GM23248 (cell line): ENCODE measurements around the gene GSDME. TPM values are rescaled to one million over a fixed set of nuclear protein-coding genes. Genes with fewer than 3 reads are reported as not detected.
"Not testable (repeated sequence)": the region's sequence is repeated elsewhere in the genome, so short reads cannot be mapped to it uniquely, and the experiment has no call there.

Experiments
- DNase-seq: peaks from one replicate; pipeline ENCODE4 v3.0.0-alpha.2; 2015
- H2AFZ ChIP-seq: fragments of 200-600 bp; sonication (generic); 2 replicates; pipeline ENCODE4 v1.6.1; 2016; ENCODE audit warnings: antibody characterized with exemption
- H3F3A ChIP-seq: fragments of 200-600 bp; sonication (generic); 2 replicates; pipeline ENCODE4 v1.6.1; 2016; ENCODE audit warnings: mild to moderate bottlenecking, antibody characterized with exemption, mixed run types; ENCODE audit not compliant: insufficient read depth
- H3K27ac ChIP-seq: fragments of 200-600 bp; sonication (generic); 2 replicates; pipeline ENCODE4 v1.5.1; 2016; ENCODE audit warnings: mild to moderate bottlenecking
- H3K27me3 ChIP-seq: fragments of 200-600 bp; sonication (generic); replicated peaks from 2 replicates; pipeline ENCODE4 v1.6.1; 2016; ENCODE audit warnings: mild to moderate bottlenecking; ENCODE audit not compliant: insufficient read depth
- H3K36me3 ChIP-seq: fragments of 200-600 bp; sonication (generic); 2 replicates; pipeline ENCODE4 v1.6.1; 2016; ENCODE audit warnings: low read depth, mild to moderate bottlenecking
- H3K4me1 ChIP-seq: fragments of 200-600 bp; sonication (generic); 2 replicates; pipeline ENCODE4 v1.6.1; 2016; ENCODE audit warnings: mild to moderate bottlenecking; ENCODE audit not compliant: insufficient read depth
- H3K4me2 ChIP-seq: fragments of 200-600 bp; sonication (generic); one replicate; pipeline ENCODE4 v1.6.1; 2016; ENCODE audit warnings: mild to moderate bottlenecking; ENCODE audit not compliant: unreplicated experiment
- H3K4me3 ChIP-seq: fragments of 200-600 bp; sonication (generic); 2 replicates; pipeline ENCODE4 v1.5.1; 2016; ENCODE audit warnings: mild to moderate bottlenecking
- H3K79me2 ChIP-seq: fragments of 200-600 bp; sonication (generic); 2 replicates; pipeline ENCODE4 v1.6.1; 2016; ENCODE audit warnings: mild to moderate bottlenecking; ENCODE audit not compliant: insufficient read depth
- H3K9ac ChIP-seq: fragments of 200-600 bp; sonication (generic); 2 replicates; pipeline ENCODE4 v1.6.1; 2016; ENCODE audit warnings: mild to moderate bottlenecking
- H3K9me2 ChIP-seq: fragments of 200-600 bp; sonication (generic); 2 replicates; pipeline ENCODE4 v1.6.1; 2016; ENCODE audit warnings: mixed run types, mild to moderate bottlenecking, moderate library complexity; ENCODE audit not compliant: insufficient read depth
- H3K9me3 ChIP-seq: fragments of 200-600 bp; sonication (generic); one replicate; pipeline ENCODE4 v1.6.1; 2017; ENCODE audit warnings: low read depth
- H4K20me1 ChIP-seq: fragments of 200-600 bp; sonication (generic); 2 replicates; pipeline ENCODE4 v1.6.0; 2016; ENCODE audit not compliant: insufficient read depth
- EZH2 ChIP-seq: fragments of 200-600 bp; sonication (generic); IDR thresholded peaks from 2 replicates; pipeline ENCODE4 v1.6.1; 2018; ENCODE audit warnings: antibody characterized with exemption, mild to moderate bottlenecking; ENCODE audit not compliant: insufficient read depth, poor library complexity, severe bottlenecking
- EZH2phosphoT487 ChIP-seq: fragments of 200-600 bp; sonication (generic); IDR thresholded peaks from 2 replicates; pipeline ENCODE4 v1.6.1; 2018; ENCODE audit warnings: antibody characterized with exemption, moderate library complexity, mild to moderate bottlenecking, low read depth; ENCODE audit not compliant: insufficient read depth
- WGBS, 2 experiments: methylation state at CpG; one replicate each; pipeline ENCODE4 v1.1.6; 2015 to 2017; ENCODE audit warnings: low lambda C conversion rate in 2 of 2, low coverage in 1 of 2; ENCODE audit errors: missing lambda C conversion rate in 2 of 2; 5-methylcytosine and 5-hydroxymethylcytosine counted together
- in situ Hi-C: fragments of 300-500 bp; cut with MboI; formaldehyde crosslinking; loops from 2 replicates; pipeline ENCODE4 v1.15.0; 2020
- polyA plus RNA-seq: library from polyadenylated mRNA; unstranded; fragments of >200 nt; fragmentation: Nextera tagmentation; extraction: Ambion mirVana; gene quantifications from 2 replicates; pipeline ENCODE4 v1.2.1, GENCODE V29; 2016
- total RNA-seq: library from RNA; depleted of rRNA; stranded (reverse); fragments of >200 nt; shearing (Covaris generic); gene quantifications from 2 replicates; pipeline ENCODE4 v1.2.3, GENCODE V29; 2014

GSDME gene
- total and polyA plus RNA-seq, 2 experiments from 2014 or later = 39.4 to 49.4 TPM

- Histone ChIP-seq H3F3A (0 out of 2 replicates have a peak, but pooled peaks cover 3% of the 10 kb centered on the region), H3K27ac (no peak overlapping the region), H3K9me2 (no peaks in the 10 kb centered on the region), H3K9ac (no peak overlapping the region), H3K9me3 (no peaks in the 10 kb centered on the region), H3K36me3 (peaks cover 34% of the 10 kb centered on the region), H3K4me3 (no peak overlapping the region), H3K79me2 (no peaks in the 10 kb centered on the region), H2AFZ (no peak overlapping the region), H3K4me2 (no peak overlapping the region), H3K4me1 (no peaks in the 10 kb centered on the region), H3K27me3 (no peaks in the 10 kb centered on the region), H4K20me1 (no peaks in the 10 kb centered on the region)
- DNase-seq = no peak
- TF ChIP-seq EZH2 = no peak
- no peak for TF ChIP-seq EZH2phosphoT487
- in situ Hi-C loops = no loop called here
- 97 to 98% methylated on average over 6 of the region's 6 CpGs for WGBS, 2 experiments
These were observed 42.8 kb upstream of the GSDME start for GRCh38 chr7:24800073-24800472.

GRCh38 chr7:24799506-24799905 lies 42.2 kb upstream of the GSDME start:
- no peaks in the 10 kb centered on the region for H3K9me3 ChIP-seq
- 0 out of 2 replicates have a peak, but pooled peaks cover 3% of the 10 kb centered on the region for H3F3A ChIP-seq
- H3K27me3 ChIP-seq = no peaks in the 10 kb centered on the region
- peaks cover 29% of the 10 kb centered on the region for H3K36me3 ChIP-seq
- TF ChIP-seq EZH2 (no peak), EZH2phosphoT487 (no peak)
- H4K20me1 ChIP-seq = no peaks in the 10 kb centered on the region
- no peak overlapping the region for H3K9ac ChIP-seq
- H3K4me1 ChIP-seq = no peaks in the 10 kb centered on the region
- DNase-seq = no peak
- H3K27ac ChIP-seq = no peak overlapping the region
- 99 to 100% methylated on average over 3 of the region's 3 CpGs for WGBS, 2 experiments
- H3K79me2 ChIP-seq = no peaks in the 10 kb centered on the region
- H3K4me2 ChIP-seq = no peak overlapping the region
- H3K9me2 ChIP-seq = no peaks in the 10 kb centered on the region
- H2AFZ ChIP-seq = no peak overlapping the region
- no peak overlapping the region for H3K4me3 ChIP-seq
- in situ Hi-C loops = no loop called here

GRCh38 chr7:24798261-24798660 lies 41.0 kb upstream of the GSDME start:
- Histone ChIP-seq H4K20me1 (no peaks in the 10 kb centered on the region), H3K4me2 (no peak overlapping the region), H3K27me3 (no peaks in the 10 kb centered on the region), H3K9me2 (no peaks in the 10 kb centered on the region), H3F3A (0 out of 2 replicates have a peak, but pooled peaks cover 3% of the 10 kb centered on the region), H3K79me2 (no peaks in the 10 kb centered on the region), H2AFZ (no peak overlapping the region), H3K9me3 (no peaks in the 10 kb centered on the region), H3K27ac (no peak overlapping the region), H3K4me1 (no peaks in the 10 kb centered on the region), H3K4me3 (no peak overlapping the region), H3K9ac (no peak overlapping the region), H3K36me3 (peaks cover 24% of the 10 kb centered on the region)
- in situ Hi-C loops = no loop called here
- TF ChIP-seq EZH2phosphoT487 (no peak), EZH2 (no peak)
- no peak for DNase-seq
- WGBS, 2 experiments = 94 to 97% methylated on average over 4 of the region's 4 CpGs

- Histone ChIP-seq H3K36me3 (peaks cover 14% of the 10 kb centered on the region), H3K9me3 (no peaks in the 10 kb centered on the region), H3K27ac (no peak overlapping the region), H3F3A (0 out of 2 replicates have a peak, but pooled peaks cover 3% of the 10 kb centered on the region), H3K79me2 (no peaks in the 10 kb centered on the region), H3K9me2 (no peaks in the 10 kb centered on the region), H3K27me3 (no peaks in the 10 kb centered on the region), H3K4me2 (no peak overlapping the region), H3K4me1 (no peaks in the 10 kb centered on the region), H3K4me3 (no peak overlapping the region), H3K9ac (no peak overlapping the region), H2AFZ (no peak overlapping the region), H4K20me1 (no peaks in the 10 kb centered on the region)
- peak; percentile 24 for DNase-seq
- in situ Hi-C loops = no loop called here
- 92 to 93% methylated on average over 4 of the region's 4 CpGs for WGBS, 2 experiments
- no peak for TF ChIP-seq EZH2
- no peak for TF ChIP-seq EZH2phosphoT487
These were observed 40.0 kb upstream of the GSDME start for GRCh38 chr7:24797270-24797669.

- Histone ChIP-seq H3K36me3 (peaks cover 10% of the 10 kb centered on the region), H3K9me2 (no peaks in the 10 kb centered on the region), H3K27ac (no peak overlapping the region), H3K9ac (no peak overlapping the region), H3K9me3 (no peaks in the 10 kb centered on the region), H3F3A (0 out of 2 replicates have a peak, but pooled peaks cover 3% of the 10 kb centered on the region), H3K79me2 (no peaks in the 10 kb centered on the region), H3K4me2 (no peak overlapping the region), H3K4me1 (no peaks in the 10 kb centered on the region), H3K4me3 (no peak overlapping the region), H4K20me1 (no peaks in the 10 kb centered on the region), H2AFZ (no peak overlapping the region), H3K27me3 (no peaks in the 10 kb centered on the region)
- TF ChIP-seq EZH2 = no peak
- TF ChIP-seq EZH2phosphoT487 = no peak
- 95 to 97% methylated on average over 9 of the region's 9 CpGs for WGBS, 2 experiments
- no peak for DNase-seq
- in situ Hi-C loops = no loop called here
These were observed 38.1 kb upstream of the GSDME start for GRCh38 chr7:24795407-24795767.

- H3K4me3 ChIP-seq, H4K20me1 ChIP-seq, H3K9me2 ChIP-seq, H3K4me2 ChIP-seq, H2AFZ ChIP-seq, H3K27me3 ChIP-seq, DNase-seq, H3F3A ChIP-seq, in situ Hi-C loops, H3K27ac ChIP-seq, H3K9ac ChIP-seq, H3K36me3 ChIP-seq, H3K4me1 ChIP-seq, H3K9me3 ChIP-seq, H3K79me2 ChIP-seq: not testable (repeated sequence)
- WGBS, 2 experiments = 92 to 94% methylated on average over 20 to 22 of the region's 22 CpGs
These were observed 37.6 kb upstream of the GSDME start for GRCh38 chr7:24794751-24795406.
